OCI-LY1 (cell line): ENCODE measurements around the gene BCL10.

Experiments
- EZH2 ChIP-seq: fragments of 200-600 bp; sonication (generic), shearing (Covaris generic); IDR thresholded peaks from 2 replicates; pipeline ENCODE4 v1.8.0; 2017; ENCODE audit warnings: borderline replicate concordance, mixed run types, mild to moderate bottlenecking, antibody characterized with exemption, low read length, moderate library complexity, mixed read lengths
- TF ChIP-seq, protein P1 (sequence below): fragments of 200-600 bp; sonication (generic), shearing (Covaris generic); IDR thresholded peaks from 2 replicates; pipeline ENCODE4 v1.5.1; 2017; ENCODE audit warnings: mild to moderate bottlenecking, antibody characterized with exemption, low read length, moderate library complexity, mixed read lengths

DNA sequence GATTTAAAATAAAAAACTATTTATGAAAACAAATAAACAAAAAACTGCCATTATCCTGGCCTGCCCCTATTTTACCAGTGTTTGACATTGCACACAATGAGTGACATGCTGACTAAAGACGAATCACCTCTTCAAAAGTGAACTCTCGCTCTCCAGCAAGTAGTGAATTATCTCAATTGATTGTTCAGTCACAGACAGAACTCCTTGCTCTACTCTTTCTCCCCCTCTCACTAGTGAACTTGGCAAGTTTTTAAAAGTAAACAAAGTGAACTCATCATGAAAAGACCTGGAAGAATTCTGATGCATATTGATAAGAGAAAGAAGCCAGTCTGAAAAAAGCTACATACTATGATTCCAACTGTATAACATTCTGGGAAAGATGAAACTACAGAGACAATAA lies 12.3 kb downstream of the BCL10 start:
- TF ChIP-seq, protein P1, sequence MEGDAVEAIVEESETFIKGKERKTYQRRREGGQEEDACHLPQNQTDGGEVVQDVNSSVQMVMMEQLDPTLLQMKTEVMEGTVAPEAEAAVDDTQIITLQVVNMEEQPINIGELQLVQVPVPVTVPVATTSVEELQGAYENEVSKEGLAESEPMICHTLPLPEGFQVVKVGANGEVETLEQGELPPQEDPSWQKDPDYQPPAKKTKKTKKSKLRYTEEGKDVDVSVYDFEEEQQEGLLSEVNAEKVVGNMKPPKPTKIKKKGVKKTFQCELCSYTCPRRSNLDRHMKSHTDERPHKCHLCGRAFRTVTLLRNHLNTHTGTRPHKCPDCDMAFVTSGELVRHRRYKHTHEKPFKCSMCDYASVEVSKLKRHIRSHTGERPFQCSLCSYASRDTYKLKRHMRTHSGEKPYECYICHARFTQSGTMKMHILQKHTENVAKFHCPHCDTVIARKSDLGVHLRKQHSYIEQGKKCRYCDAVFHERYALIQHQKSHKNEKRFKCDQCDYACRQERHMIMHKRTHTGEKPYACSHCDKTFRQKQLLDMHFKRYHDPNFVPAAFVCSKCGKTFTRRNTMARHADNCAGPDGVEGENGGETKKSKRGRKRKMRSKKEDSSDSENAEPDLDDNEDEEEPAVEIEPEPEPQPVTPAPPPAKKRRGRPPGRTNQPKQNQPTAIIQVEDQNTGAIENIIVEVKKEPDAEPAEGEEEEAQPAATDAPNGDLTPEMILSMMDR, result no peak
- TF ChIP-seq EZH2, result no peak
